ENCODE measurements around the gene TECR. TPM values are rescaled to one million over a fixed set of nuclear protein-coding genes. Genes with fewer than 3 reads are reported as not detected.
"Not testable (repeated sequence)": the region's sequence is repeated elsewhere in the genome, so short reads cannot be mapped to it uniquely, and the experiment has no call there.

The TECR gene
- total and polyA plus RNA-seq, 4 experiments from 2014 or later: 189 to 269 (median 220) TPM

DNA sequence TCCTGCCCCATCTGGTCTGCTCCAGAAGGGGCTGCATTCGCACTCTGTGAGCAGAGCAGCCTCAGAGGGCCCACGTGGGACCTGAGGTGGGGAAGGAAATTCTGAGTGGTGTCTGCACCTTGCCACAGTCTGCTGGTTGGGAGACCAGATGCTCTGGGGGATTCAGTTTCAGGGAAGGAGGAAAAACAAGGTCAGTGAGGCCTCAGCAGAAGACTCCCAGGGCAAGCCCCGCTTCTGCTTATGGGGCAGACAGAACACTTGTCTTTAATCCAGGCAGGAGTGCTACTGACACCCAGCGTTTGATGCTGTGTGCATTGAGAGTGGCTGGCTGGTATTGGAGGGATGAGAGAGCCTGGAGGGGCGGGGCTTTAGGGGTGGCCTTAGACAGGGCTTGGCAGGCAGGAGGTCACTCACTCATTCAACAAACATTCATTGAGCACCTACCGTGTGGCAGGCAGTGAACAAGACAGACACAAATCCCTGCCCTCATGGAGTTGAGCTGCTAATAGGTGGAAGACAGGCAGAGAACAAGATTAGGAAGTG is 48.6 kb downstream of the TECR start:
- Histone ChIP-seq H3K36me3 (ENCODE audit: insufficient read depth, low read length) (no peaks in the 10 kb centered on the region), H3K27me3 (ENCODE audit: insufficient read depth, low read length) (no peaks in the 10 kb centered on the region), H3K4me1 (ENCODE audit: insufficient read depth, low read length) (peaks cover 8% of the 10 kb centered on the region), H3K27ac (ENCODE audit: low read depth, low read length) (no peak overlapping the region), H3K9me3 (ENCODE audit: control insufficient read depth in 1 of 2, low read length in 2 of 2) (no peaks in the 10 kb centered on the region), H3K4me3 (ENCODE audit: low read length in 2 of 2) (no peak overlapping the region)
- intact Hi-C loops (cut with micrococcal nuclease): no loop called here
- POLR2A ChIA-PET (ENCODE audit: partially characterized antibody): no interaction called here
- H3K9me3 Mint-ChIP-seq: peaks cover 0 to 1% (median 0%) of the 10 kb centered on the region in 8 donors
- DNase-seq: no peak
- H3K27me3 Mint-ChIP-seq: no peaks in the 10 kb centered on the region
- no peaks in the 10 kb centered on the region for H3K36me3 Mint-ChIP-seq
- peaks cover 4 to 11% (median 8%) of the 10 kb centered on the region in 4 donors for H3K4me1 Mint-ChIP-seq
- no peak overlapping the region for H3K4me3 Mint-ChIP-seq
- peak overlapping the region in 1 of 7 donors; percentile 23 for H3K27ac Mint-ChIP-seq
- CTCF ChIA-PET (ENCODE audit: partially characterized antibody): interaction anchor here (2.3 kb wide), 1 partner anchor 108 kb away, joined by 8 read pairs; no protein-coding TSS in a partner anchor

DNA sequence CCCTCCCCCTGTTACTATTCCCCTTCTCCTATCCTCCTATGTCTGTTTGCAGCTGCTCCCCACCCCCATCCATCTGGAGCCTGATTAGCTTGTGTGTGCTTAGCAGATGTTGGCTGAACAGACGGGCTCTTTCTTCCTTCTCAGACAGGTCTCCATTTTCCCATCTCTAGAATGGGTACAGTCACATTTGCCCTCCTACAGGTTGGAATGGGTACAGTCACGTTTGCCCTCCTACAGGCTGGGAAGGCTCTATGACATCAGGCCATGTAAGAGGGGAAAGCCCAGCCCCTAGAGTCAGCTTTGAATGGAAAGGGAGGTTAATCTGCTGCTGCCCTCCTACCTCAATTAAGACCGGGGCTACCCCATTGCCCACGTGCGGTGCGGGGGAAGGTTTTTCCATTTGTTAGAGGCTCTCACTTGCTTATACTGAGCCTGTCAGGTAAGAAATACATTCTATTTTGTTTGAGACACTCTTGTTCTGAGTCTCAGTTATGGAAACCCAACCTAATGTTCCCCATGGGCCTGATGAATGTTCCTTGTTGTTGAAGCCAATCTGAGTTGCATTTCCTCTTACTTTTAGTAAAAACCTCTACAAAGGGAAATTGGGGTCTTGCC is 51.3 kb downstream of the TECR start:
- H3K27ac Mint-ChIP-seq: no peak overlapping the region
- no peaks in the 10 kb centered on the region for H3K36me3 ChIP-seq (ENCODE audit: insufficient read depth, low read length)
- H3K27me3 ChIP-seq (ENCODE audit: insufficient read depth, low read length): no peaks in the 10 kb centered on the region
- no peaks in the 10 kb centered on the region for H3K9me3 Mint-ChIP-seq
- no peaks in the 10 kb centered on the region for H3K9me3 ChIP-seq (ENCODE audit: control insufficient read depth in 1 of 2, low read length in 2 of 2)
- no peaks in the 10 kb centered on the region for H3K36me3 Mint-ChIP-seq
- intact Hi-C loops (cut with micrococcal nuclease): no loop called here
- H3K27ac ChIP-seq (ENCODE audit: low read depth, low read length): no peak overlapping the region
- no peaks in the 10 kb centered on the region for H3K4me1 Mint-ChIP-seq
- DNase-seq: no peak
- no peak overlapping the region for H3K4me3 ChIP-seq (ENCODE audit: low read length in 2 of 2)
- ChIA-PET CTCF (ENCODE audit: partially characterized antibody) (interaction anchor here (0.6 to 1.5 kb wide), 2 partner anchors 81 to 105 kb away, joined by 4 read pairs; no protein-coding TSS in a partner anchor), POLR2A (ENCODE audit: partially characterized antibody) (no interaction called here)
- no peaks in the 10 kb centered on the region for H3K4me1 ChIP-seq (ENCODE audit: insufficient read depth, low read length)
- no peak overlapping the region for H3K4me3 Mint-ChIP-seq
- no peaks in the 10 kb centered on the region for H3K27me3 Mint-ChIP-seq

DNA sequence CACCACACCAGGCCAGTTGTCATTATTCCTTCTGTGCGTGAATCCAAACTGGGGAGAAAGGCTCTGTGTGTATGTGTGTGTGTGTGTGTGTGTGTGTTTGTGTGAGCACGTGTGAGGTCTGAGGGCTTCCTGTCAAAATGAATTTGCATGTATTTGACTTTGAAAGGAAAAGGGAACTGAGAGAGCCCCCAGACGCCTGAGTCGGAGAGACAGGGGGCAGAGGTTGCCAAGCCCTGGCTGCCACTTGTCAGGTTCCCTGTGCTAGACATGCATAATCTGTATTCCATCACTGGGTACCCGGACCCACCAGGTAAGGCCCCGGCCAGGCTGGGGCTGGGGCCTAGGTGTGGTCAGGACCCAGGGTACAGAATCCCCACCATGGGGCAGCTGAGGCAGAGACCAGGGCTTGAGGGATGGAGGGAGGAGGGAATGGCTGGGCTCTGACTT is 53.5 kb downstream of the TECR start, which contains the start of gene CLEC17A:
Gene CLEC17A, plus strand, starts transcription at position 191 of the 447 bp plus-strand sequence. Its CDS starts 77 bp downstream, at position 268.
- POLR2A ChIA-PET (ENCODE audit: partially characterized antibody): no interaction called here
- no peaks in the 10 kb centered on the region for H3K9me3 ChIP-seq (ENCODE audit: control insufficient read depth in 1 of 2, low read length in 2 of 2)
- CTCF ChIA-PET (ENCODE audit: partially characterized antibody): no interaction called here
- no peak for DNase-seq
- H3K4me3 Mint-ChIP-seq: no peak within 1 kb of the TSS
- no peaks in the 10 kb centered on the region for H3K4me1 Mint-ChIP-seq
- no peaks in the 10 kb centered on the region for H3K27me3 Mint-ChIP-seq
- H3K27me3 ChIP-seq (ENCODE audit: insufficient read depth, low read length): no peaks in the 10 kb centered on the region
- H3K4me3 ChIP-seq (ENCODE audit: low read length in 2 of 2): no peak within 1 kb of the TSS
- no peaks in the 10 kb centered on the region for H3K4me1 ChIP-seq (ENCODE audit: insufficient read depth, low read length)
- peak within 1 kb of the TSS in 3 of 7 donors; percentile 30 to 63 (median 48) for H3K27ac Mint-ChIP-seq
- no peaks in the 10 kb centered on the region for H3K9me3 Mint-ChIP-seq
- H3K36me3 Mint-ChIP-seq: no peaks in the 10 kb centered on the region
- H3K27ac ChIP-seq (ENCODE audit: low read depth, low read length): no peak within 1 kb of the TSS
- intact Hi-C loops (cut with micrococcal nuclease): no loop called here
- no peaks in the 10 kb centered on the region for H3K36me3 ChIP-seq (ENCODE audit: insufficient read depth, low read length)

DNA sequence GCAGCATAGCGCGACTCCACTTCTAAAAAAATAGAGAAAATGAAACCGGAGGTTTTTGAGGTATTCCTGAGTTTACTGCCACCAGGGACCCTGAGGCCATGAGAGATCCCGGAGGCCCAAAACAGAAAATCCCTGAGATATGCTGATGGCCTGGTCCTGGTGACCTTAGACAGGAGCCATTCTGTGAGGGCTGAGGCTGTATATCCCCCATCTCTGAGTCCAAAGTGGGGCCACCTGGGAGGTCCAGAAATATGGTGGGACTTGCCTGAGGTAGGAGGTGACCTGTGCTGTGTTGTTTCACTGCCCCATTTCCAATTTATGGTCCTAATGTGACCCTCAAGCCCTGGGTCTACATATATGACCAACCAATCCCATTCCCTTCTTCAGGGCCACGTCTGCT is 55.0 kb downstream of the TECR start:
- H3K36me3 Mint-ChIP-seq; CTCF ChIA-PET (ENCODE audit: partially characterized antibody); H3K4me1 Mint-ChIP-seq; POLR2A ChIA-PET (ENCODE audit: partially characterized antibody); H3K9me3 ChIP-seq (ENCODE audit: control insufficient read depth in 1 of 2, low read length in 2 of 2); H3K36me3 ChIP-seq (ENCODE audit: insufficient read depth, low read length); H3K4me1 ChIP-seq (ENCODE audit: insufficient read depth, low read length); H3K27me3 ChIP-seq (ENCODE audit: insufficient read depth, low read length); H3K4me3 Mint-ChIP-seq; H3K9me3 Mint-ChIP-seq; DNase-seq; H3K27ac ChIP-seq (ENCODE audit: low read depth, low read length); H3K27me3 Mint-ChIP-seq; H3K4me3 ChIP-seq (ENCODE audit: low read length in 2 of 2); intact Hi-C loops (cut with micrococcal nuclease); H3K27ac Mint-ChIP-seq: not testable (repeated sequence)

DNA sequence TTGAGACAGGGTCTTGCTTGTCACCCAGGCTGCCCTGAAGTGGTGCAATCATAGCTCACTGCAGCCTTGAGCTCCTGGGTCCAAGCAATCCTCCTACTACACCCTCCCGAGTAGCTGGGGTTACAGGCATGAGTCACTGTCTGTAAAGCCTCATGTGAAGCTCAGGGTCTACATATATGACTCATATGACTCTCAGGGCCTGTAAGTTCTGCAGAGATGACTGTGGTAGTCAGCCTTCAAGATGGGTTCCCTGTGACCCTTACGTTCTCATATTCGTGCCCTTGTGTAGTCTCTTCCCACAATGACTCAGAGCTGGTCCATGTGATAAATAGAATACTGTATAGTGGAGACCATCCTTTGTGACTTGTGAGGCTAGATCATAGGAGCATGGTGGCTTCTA is 55.8 kb downstream of the TECR start:
- H3K36me3 Mint-ChIP-seq; H3K27ac ChIP-seq (ENCODE audit: low read depth, low read length); H3K4me3 ChIP-seq (ENCODE audit: low read length in 2 of 2); H3K4me1 Mint-ChIP-seq; POLR2A ChIA-PET (ENCODE audit: partially characterized antibody); H3K9me3 ChIP-seq (ENCODE audit: control insufficient read depth in 1 of 2, low read length in 2 of 2); DNase-seq; CTCF ChIA-PET (ENCODE audit: partially characterized antibody); H3K27me3 Mint-ChIP-seq; H3K9me3 Mint-ChIP-seq; H3K4me1 ChIP-seq (ENCODE audit: insufficient read depth, low read length); intact Hi-C loops (cut with micrococcal nuclease); H3K4me3 Mint-ChIP-seq; H3K27ac Mint-ChIP-seq; H3K36me3 ChIP-seq (ENCODE audit: insufficient read depth, low read length); H3K27me3 ChIP-seq (ENCODE audit: insufficient read depth, low read length): not testable (repeated sequence)

DNA sequence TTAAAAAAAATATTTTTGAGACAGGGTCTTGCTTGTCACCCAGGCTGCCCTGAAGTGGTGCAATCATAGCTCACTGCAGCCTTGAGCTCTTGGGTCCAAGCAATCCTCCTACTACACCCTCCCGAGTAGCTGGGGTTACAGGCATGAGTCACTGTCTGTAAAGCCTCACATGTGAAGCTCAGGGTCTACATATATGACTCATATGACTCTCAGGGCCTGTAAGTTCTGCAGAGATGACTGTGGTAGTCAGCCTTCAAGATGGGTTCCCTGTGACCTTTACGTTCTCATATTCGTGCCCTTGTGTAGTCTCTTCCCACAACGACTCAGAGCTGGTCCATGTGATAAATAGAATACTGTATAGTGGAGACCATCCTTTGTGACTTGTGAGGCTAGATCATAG is 60.0 kb downstream of the TECR start:
- DNase-seq; H3K27me3 Mint-ChIP-seq; H3K9me3 Mint-ChIP-seq; POLR2A ChIA-PET (ENCODE audit: partially characterized antibody); H3K4me3 Mint-ChIP-seq; H3K27me3 ChIP-seq (ENCODE audit: insufficient read depth, low read length); H3K27ac Mint-ChIP-seq; H3K4me3 ChIP-seq (ENCODE audit: low read length in 2 of 2); H3K9me3 ChIP-seq (ENCODE audit: control insufficient read depth in 1 of 2, low read length in 2 of 2); H3K36me3 ChIP-seq (ENCODE audit: insufficient read depth, low read length); H3K36me3 Mint-ChIP-seq; H3K4me1 Mint-ChIP-seq; H3K27ac ChIP-seq (ENCODE audit: low read depth, low read length); intact Hi-C loops (cut with micrococcal nuclease); CTCF ChIA-PET (ENCODE audit: partially characterized antibody); H3K4me1 ChIP-seq (ENCODE audit: insufficient read depth, low read length): not testable (repeated sequence)

DNA sequence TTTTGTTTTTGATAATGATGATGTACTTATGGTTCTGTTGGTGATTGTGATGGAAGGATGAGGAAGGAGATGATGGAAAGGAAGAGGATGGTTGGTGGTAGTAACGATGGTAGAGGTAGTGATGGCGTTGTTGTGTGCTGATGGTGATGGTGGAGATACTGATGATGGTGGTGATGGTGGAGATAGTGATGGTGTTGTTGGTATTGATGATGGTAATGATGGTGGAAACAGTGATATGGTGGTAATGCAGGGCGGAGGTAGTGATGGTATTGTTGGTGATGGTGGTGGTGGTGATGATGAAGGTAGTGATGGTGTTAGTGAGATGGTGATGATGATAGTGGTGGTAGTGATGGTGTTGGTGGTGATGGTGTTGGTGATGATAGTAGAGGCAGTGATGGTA is 66.2 kb downstream of the TECR start:
- no peak overlapping the region for H3K27ac ChIP-seq (ENCODE audit: low read depth, low read length)
- no peaks in the 10 kb centered on the region for H3K27me3 ChIP-seq (ENCODE audit: insufficient read depth, low read length)
- peaks cover 6 to 10% of the 10 kb centered on the region in 2 donors for H3K27me3 Mint-ChIP-seq
- no peak for DNase-seq
- H3K4me3 Mint-ChIP-seq: peak overlapping the region in 1 of 8 donors; percentile 12
- H3K4me1 ChIP-seq (ENCODE audit: insufficient read depth, low read length): no peaks in the 10 kb centered on the region
- H3K4me3 ChIP-seq (ENCODE audit: low read length in 2 of 2): no peak overlapping the region
- H3K4me1 Mint-ChIP-seq: no peaks in the 10 kb centered on the region
- intact Hi-C loops (cut with micrococcal nuclease): no loop called here
- no peaks in the 10 kb centered on the region for H3K9me3 ChIP-seq (ENCODE audit: control insufficient read depth in 1 of 2, low read length in 2 of 2)
- H3K27ac Mint-ChIP-seq: no peak overlapping the region
- ChIA-PET CTCF (ENCODE audit: partially characterized antibody) (no interaction called here), POLR2A (ENCODE audit: partially characterized antibody) (no interaction called here)
- no peaks in the 10 kb centered on the region for H3K36me3 Mint-ChIP-seq
- H3K9me3 Mint-ChIP-seq: peaks cover 0 to 7% (median 5%) of the 10 kb centered on the region in 8 donors
- H3K36me3 ChIP-seq (ENCODE audit: insufficient read depth, low read length): no peaks in the 10 kb centered on the region
